H1 (cell line): ENCODE results near the gene SLC26A1. TPM values are rescaled to one million over a fixed set of nuclear protein-coding genes. Genes with fewer than 3 reads are reported as not detected.

Source experiments
- CTCF ChIA-PET: fragments of 300-600 bp; sonication (Branson Sonifier 250); formaldehyde crosslinking; loops from one replicate; lab custom pipeline; 2021; ENCODE audit not compliant: partially characterized antibody; lab: Charles Lee
- POLR2A ChIA-PET: fragments of 300-600 bp; sonication (Branson Sonifier 250); formaldehyde crosslinking; loops from one replicate; lab custom pipeline; 2021; ENCODE audit warnings: inconsistent platforms; ENCODE audit not compliant: partially characterized antibody; lab: Charles Lee
- DNase-seq, 2 experiments: peaks; one replicate each; pipeline versions ENCODE4 v3.0.0 to v3.0.0-alpha.2; 2010 to 2022; ENCODE audit warnings: low spot score in 2 of 2, low read depth in 1 of 2, mixed read lengths in 1 of 2
- FAIRE-seq: peaks from 2 replicates; lab custom pipeline; 2011; peaks lifted over from hg19 to GRCh38; lab: Jason Lieb, UNC
- H2AFZ ChIP-seq: 2 replicates; pipeline ENCODE4 v1.8.1; 2012; ENCODE audit warnings: low read length, inconsistent platforms
- H2AK5ac ChIP-seq: 2 replicates; pipeline ENCODE4 v1.6.1; 2013; ENCODE audit warnings: low read depth, low read length
- H2BK120ac ChIP-seq: replicated peaks from 2 replicates; pipeline ENCODE3; 2013; ENCODE audit warnings: low read depth, low read length, inconsistent platforms
- H2BK12ac ChIP-seq: 2 replicates; pipeline ENCODE4 v1.6.1; 2013; ENCODE audit warnings: low read depth, low read length
- H2BK15ac ChIP-seq: 2 replicates; pipeline ENCODE4 v1.6.1; 2013; ENCODE audit warnings: low read length
- H2BK20ac ChIP-seq: 2 replicates; pipeline ENCODE4 v1.6.1; 2013; ENCODE audit warnings: low read length
- H2BK5ac ChIP-seq: 2 replicates; pipeline ENCODE4 v1.6.1; 2013; ENCODE audit warnings: low read depth, low read length
- H3K14ac ChIP-seq: 2 replicates; pipeline ENCODE4 v1.6.1; 2013; ENCODE audit warnings: inconsistent platforms; ENCODE audit not compliant: insufficient read length
- H3K18ac ChIP-seq: 2 replicates; pipeline ENCODE4 v1.6.1; 2013; ENCODE audit warnings: low read length; ENCODE audit errors: extremely low read depth
- H3K23ac ChIP-seq: 2 replicates; pipeline ENCODE4 v1.6.1; 2013; ENCODE audit warnings: inconsistent platforms; ENCODE audit not compliant: insufficient read length
- H3K23me2 ChIP-seq: 2 replicates; pipeline ENCODE4 v1.6.1; 2013; ENCODE audit warnings: low read depth, low read length
- H3K27ac ChIP-seq: 2 replicates; pipeline ENCODE4 v1.6.1; 2011; ENCODE audit warnings: low read depth, low read length, inconsistent platforms
- H3K27me3 ChIP-seq, 4 experiments: replicated peaks in 1 of 4; 1 replicate in 1 of 4; 2 replicates in 3 of 4; pipeline versions ENCODE4 v1.6.1 to v1.8.1; 2011 to 2013; ENCODE audit warnings: low read length in 3 of 4, mild to moderate bottlenecking in 3 of 4, inconsistent platforms in 2 of 4, mixed read lengths in 2 of 4, moderate library complexity in 1 of 4; ENCODE audit not compliant: control insufficient read depth in 3 of 4, insufficient read depth in 3 of 4; ENCODE audit errors: extremely low read depth in 1 of 4
- H3K36me3 ChIP-seq, 4 experiments: 2 replicates each; pipeline versions ENCODE4 v1.6.1 to v1.8.1; 2011 to 2013; ENCODE audit warnings: mild to moderate bottlenecking in 4 of 4, low read length in 3 of 4, moderate library complexity in 2 of 4, control low read depth in 1 of 4, inconsistent platforms in 1 of 4; ENCODE audit not compliant: insufficient read depth in 4 of 4, control insufficient read depth in 2 of 4
- H3K4ac ChIP-seq: replicated peaks from 2 replicates; pipeline ENCODE3; 2013; ENCODE audit warnings: low read length, low read depth, mixed read lengths, inconsistent platforms; ENCODE audit not compliant: insufficient read length
- H3K4me1 ChIP-seq, 4 experiments: replicated peaks in 1 of 4; 1 replicate in 1 of 4; 2 replicates in 3 of 4; pipeline versions ENCODE4 v1.6.1 to v1.8.1; 2011 to 2013; ENCODE audit warnings: low read length in 3 of 4, inconsistent platforms in 2 of 4, mixed read lengths in 1 of 4; ENCODE audit not compliant: insufficient read depth in 4 of 4, control insufficient read depth in 3 of 4
- H3K4me2 ChIP-seq, 2 experiments: 2 replicates each; pipeline versions ENCODE4 v1.6.1 to v1.8.1; 2011 to 2013; ENCODE audit warnings: low read depth in 2 of 2, low read length in 2 of 2, control low read depth in 1 of 2, inconsistent platforms in 1 of 2, mild to moderate bottlenecking in 1 of 2; ENCODE audit not compliant: insufficient read depth in 1 of 2
- H3K4me3 ChIP-seq, 4 experiments: fragments of 200-600, 300-600 bp in 1 of 4; sonication (generic), shearing (Covaris generic), sonication (Bioruptor Twin) in 1 of 4; 2 replicates each; pipeline versions ENCODE4 v1.5.1 to v1.8.1; 2011 to 2016; ENCODE audit warnings: low read length in 4 of 4, low read depth in 3 of 4, control low read depth in 2 of 4, inconsistent platforms in 2 of 4, mild to moderate bottlenecking in 2 of 4, mixed read lengths in 1 of 4, moderate library complexity in 1 of 4; ENCODE audit not compliant: insufficient read depth in 2 of 4; ENCODE audit errors: extremely low read depth in 1 of 4
- H3K56ac ChIP-seq: replicated peaks from 2 replicates; pipeline ENCODE3; 2013; ENCODE audit warnings: low read depth, mild to moderate bottlenecking, mixed read lengths, low read length, inconsistent platforms; ENCODE audit not compliant: insufficient read length
- H3K79me1 ChIP-seq: 2 replicates; pipeline ENCODE4 v1.6.1; 2013; ENCODE audit warnings: low read depth, low read length, control low read depth
- H3K79me2 ChIP-seq, 2 experiments: 2 replicates each; pipeline versions ENCODE4 v1.6.1 to v1.8.1; 2012 to 2013; ENCODE audit warnings: low read length in 2 of 2, mild to moderate bottlenecking in 2 of 2, inconsistent platforms in 1 of 2; ENCODE audit not compliant: insufficient read depth in 2 of 2, control insufficient read depth in 1 of 2
- H3K9ac ChIP-seq, 4 experiments: replicated peaks in 1 of 4; 1 replicate in 1 of 4; 2 replicates in 3 of 4; pipeline versions ENCODE4 v1.6.1 to v1.8.1; 2011 to 2013; ENCODE audit warnings: low read depth in 3 of 4, low read length in 3 of 4, control low read depth in 2 of 4, mild to moderate bottlenecking in 2 of 4, moderate library complexity in 2 of 4, inconsistent platforms in 1 of 4; ENCODE audit errors: extremely low read depth in 1 of 4
- H3K9me3 ChIP-seq, 2 experiments: 2 replicates each; pipeline versions ENCODE4 v1.6.1 to v1.8.1; 2012 to 2013; ENCODE audit warnings: mild to moderate bottlenecking in 2 of 2, moderate library complexity in 2 of 2, control low read depth in 1 of 2, inconsistent platforms in 1 of 2, low read depth in 1 of 2, low read length in 1 of 2, mixed read lengths in 1 of 2; ENCODE audit not compliant: insufficient read depth in 2 of 2
- H4K20me1 ChIP-seq, 2 experiments: replicated peaks in 1 of 2; 2 replicates each; pipeline versions ENCODE3 to v1.8.1; 2011 to 2013; ENCODE audit warnings: inconsistent platforms in 2 of 2, low read length in 2 of 2, mild to moderate bottlenecking in 1 of 2; ENCODE audit not compliant: insufficient read depth in 2 of 2, control insufficient read depth in 1 of 2
- H4K5ac ChIP-seq: 2 replicates; pipeline ENCODE4 v1.6.1; 2013; ENCODE audit warnings: low read length, low read depth, mixed read lengths, inconsistent platforms; ENCODE audit not compliant: insufficient read length
- H4K8ac ChIP-seq: 2 replicates; pipeline ENCODE4 v1.8.0; 2013; ENCODE audit warnings: mild to moderate bottlenecking, moderate library complexity, low read length, inconsistent platforms; ENCODE audit not compliant: insufficient read depth; ENCODE audit errors: extremely low read depth
- H4K91ac ChIP-seq: replicated peaks from 2 replicates; pipeline ENCODE3; 2013; ENCODE audit warnings: low read length, mixed read lengths, inconsistent platforms; ENCODE audit not compliant: insufficient read length
- E2F6 ChIP-seq: IDR thresholded peaks from 2 replicates; pipeline ENCODE4 v1.6.1; 2012; ENCODE audit warnings: inconsistent platforms
- EZH2 ChIP-seq: fragments of 200-600 bp; sonication (generic); IDR thresholded peaks from 2 replicates; pipeline ENCODE4 v1.7.1; 2012; ENCODE audit warnings: low read depth, mild to moderate bottlenecking, moderate library complexity, low read length, inconsistent platforms; ENCODE audit not compliant: severe bottlenecking
- POLR2A ChIP-seq, 2 experiments: IDR thresholded peaks; 1 replicate in 1 of 2; 2 replicates in 1 of 2; pipeline ENCODE4 v1.6.1; 2011; ENCODE audit warnings: low read depth in 2 of 2, low read length in 2 of 2, mild to moderate bottlenecking in 2 of 2; ENCODE audit errors: control extremely low read depth in 1 of 2
- SUZ12 ChIP-seq: fragments of 200-600 bp; sonication (generic); IDR thresholded peaks from 2 replicates; pipeline ENCODE4 v1.6.1; 2012; ENCODE audit warnings: mild to moderate bottlenecking, inconsistent platforms, low read length, moderate library complexity, mixed read lengths
- WGBS, 2 experiments: shearing (Covaris generic) in 1 of 2; methylation state at CpG; one replicate each; pipeline versions ENCODE4 v1.1.6 to v1.1.7; 2013 to 2015; ENCODE audit warnings: low lambda C conversion rate in 2 of 2, mixed read lengths in 2 of 2, inconsistent platforms in 1 of 2, low coverage in 1 of 2, missing lambda C conversion rate in 1 of 2; ENCODE audit not compliant: insufficient replicate concordance in 2 of 2, insufficient coverage in 1 of 2, insufficient read length in 1 of 2; ENCODE audit errors: extremely low coverage in 1 of 2, missing lambda C conversion rate in 1 of 2; 5-methylcytosine and 5-hydroxymethylcytosine counted together
- polyA plus RNA-seq, 7 experiments: library from polyadenylated mRNA; depleted of rRNA in 3 of 7; stranded (reverse) in 5 of 7; unstranded in 2 of 7; fragments of >200 nt in 5 of 7; fragments of 200-250 nt in 2 of 7; gene quantifications; 1 replicate in 5 of 7; 2 replicates in 1 of 7; 4 replicates in 1 of 7; pipeline versions ENCODE4 v1.2.1 to v1.2.3, GENCODE V29; 2011 to 2013; ENCODE audit warnings: missing spikeins in 2 of 7, mixed read lengths in 2 of 7
- total RNA-seq: library from RNA; stranded (reverse); fragmentation: NEBNext Ultra II Directional; extraction: Animal tissue kit (Norgen Biotek cat#: 25700); gene quantifications from 2 replicates; pipeline ENCODE4 v1.2.1, GENCODE V29; 2021

The SLC26A1 gene
- total and polyA plus RNA-seq, 2 of the 8 experiments (the other 6 are each of a cell fraction or from before 2014, with no cell fraction given) = 0.11 TPM; not detected in 1

- Histone ChIP-seq H3K4me3 (peak overlapping the region; percentile 14 to 59 (median 22)), H3K4me2 (peak overlapping the region; percentile 73 to 89)
- no peak for FAIRE-seq
Observed at GRCh38 chr4:967113-968104, 25.8 kb downstream of the SLC26A1 start.

More at GRCh38 chr4:967113-968104, 25.8 kb downstream of the SLC26A1 start:
- no peaks in the 10 kb centered on the region for H3K9me3 ChIP-seq
- H3K14ac ChIP-seq = no peak overlapping the region
- peak overlapping the region; percentile 85; the same call in 1 of the 2 replicates for H4K8ac ChIP-seq
- H3K27me3 ChIP-seq = peaks cover 9 to 36% (median 25%) of the 10 kb centered on the region in 4 experiments; a peak in 6 of 7 replicates
- H2BK12ac ChIP-seq = no peak overlapping the region
- H2BK15ac ChIP-seq = no peak overlapping the region
- H3K79me2 ChIP-seq = no peaks in the 10 kb centered on the region
- peaks cover 6% of the 10 kb centered on the region; the same call in 1 of the 2 replicates for H3K23me2 ChIP-seq
- no peak overlapping the region for H3K23ac ChIP-seq
- no peak overlapping the region for H3K27ac ChIP-seq
- H3K9ac ChIP-seq = no peak overlapping the region
- no peak overlapping the region; the same call in 1 of the 2 replicates for H2AFZ ChIP-seq
- peak overlapping the region; percentile 32; the same call in 1 of the 2 replicates for H3K18ac ChIP-seq
- no peak for DNase-seq
- 23% methylated on average over 58 of the region's 76 CpGs; no CpG with 5 or more reads in 1 of the 2 experiments for WGBS, 2 experiments
- H4K20me1 ChIP-seq = peaks cover 6 to 21% of the 10 kb centered on the region in 2 experiments
- ChIA-PET CTCF (interaction anchor here (1.1 to 1.4 kb wide), 2 partner anchors 9 to 20 kb away, joined by 4 read pairs; partner anchors contain the start of gene IDUA), POLR2A (interaction anchor here (0.6 to 1.0 kb wide), 4 partner anchors 10 to 272 kb away, joined by 3 to 4 read pairs (median 3); partner anchors contain the start of genes GAK and TMEM175)
- no peak overlapping the region for H3K4ac ChIP-seq
- no peak overlapping the region for H4K91ac ChIP-seq
- H2AK5ac ChIP-seq = no peak overlapping the region; the same call in 1 of the 2 replicates
- TF ChIP-seq EZH2 = peak; percentile 72
- TF ChIP-seq POLR2A (IDR thresholded peaks at IDR 0.05; ENCODE audit: control extremely low read depth in 1 of 2, low read depth in 2 of 2, low read length in 2 of 2) = no peak
- peak; percentile 69; the same call in 1 of the 2 replicates for TF ChIP-seq SUZ12
- TF ChIP-seq E2F6 = 0 out of 2 replicates have a peak, but pooled peaks have one; percentile 13
- H4K5ac ChIP-seq = no peak overlapping the region
- H2BK5ac ChIP-seq = no peak overlapping the region
- H3K79me1 ChIP-seq = no peaks in the 10 kb centered on the region
- no peaks in the 10 kb centered on the region for H3K36me3 ChIP-seq
- H3K56ac ChIP-seq = no peak overlapping the region
- H2BK20ac ChIP-seq = no peak overlapping the region
- H2BK120ac ChIP-seq = no peak overlapping the region
- peaks cover 0 to 9% (median 3%) of the 10 kb centered on the region in 4 experiments; a peak in 3 of 7 replicates for H3K4me1 ChIP-seq
